PC-3 (cell line): ENCODE measurements around the gene OR5A2. TPM values are rescaled to one million over a fixed set of nuclear protein-coding genes. Genes with fewer than 3 reads are reported as not detected.
"Not testable (repeated sequence)": the region's sequence is repeated elsewhere in the genome, so short reads cannot be mapped to it uniquely, and the experiment has no call there.

ENCODE experiments used
- ATAC-seq: fragments of 200-7000 bp; cut with Tn5 transposase; 2 replicates; pipeline ENCODE4 v1.9.1; 2020; ENCODE audit warnings: mild to moderate bottlenecking, moderate library complexity
- BruUV-seq: library from RNA; stranded (reverse); fragments of 400-500 nt; replicated peaks from 2 replicates; lab custom pipeline; 2021; lab: Mats Ljungman, UMichigan
- CTCF ChIA-PET: fragments of 300-600 bp; sonication (Branson Sonifier 250); formaldehyde crosslinking; loops from one replicate; lab custom pipeline; 2022; ENCODE audit warnings: antibody characterized with exemption; lab: Charles Lee
- POLR2A ChIA-PET: fragments of 300-600 bp; sonication (Branson Sonifier 250); formaldehyde crosslinking; loops from one replicate; lab custom pipeline; 2022; ENCODE audit warnings: antibody characterized with exemption; ENCODE audit not compliant: unreplicated experiment; lab: Charles Lee
- DNase-seq: peaks from one replicate; pipeline ENCODE4 v3.0.0-alpha.2; 2015
- H2AFZ ChIP-seq: fragments of 300-600 bp; sonication (generic); 2 replicates; pipeline ENCODE4 v1.6.0; 2016; ENCODE audit warnings: antibody characterized with exemption, low read length
- H3F3A ChIP-seq: fragments of 300-600 bp; sonication (generic); one replicate; pipeline ENCODE4 v1.6.0; 2017; ENCODE audit warnings: antibody characterized with exemption, low read length, control low read depth, mild to moderate bottlenecking; ENCODE audit not compliant: unreplicated experiment
- H3K27ac ChIP-seq: fragments of 300-600 bp; sonication (generic); 2 replicates; pipeline ENCODE4 v1.5.1; 2016; ENCODE audit warnings: mild to moderate bottlenecking, low read length
- H3K27me3 ChIP-seq: fragments of 300-600 bp; sonication (generic); 2 replicates; pipeline ENCODE4 v1.6.1; 2016; ENCODE audit warnings: low read length, mixed read lengths
- H3K36me3 ChIP-seq: fragments of 300-600 bp; sonication (generic); 2 replicates; pipeline ENCODE4 v1.6.1; 2016; ENCODE audit warnings: low read depth, mixed run types, low read length, mixed read lengths
- H3K4me1 ChIP-seq: fragments of 300-600 bp; sonication (generic); 2 replicates; pipeline ENCODE4 v1.5.1; 2016; ENCODE audit warnings: low read length; ENCODE audit not compliant: insufficient read depth
- H3K4me2 ChIP-seq: fragments of 300-600 bp; sonication (generic); 2 replicates; pipeline ENCODE4 v1.6.0; 2016; ENCODE audit warnings: low read length
- H3K4me3 ChIP-seq: fragments of 300-600 bp; sonication (generic); 2 replicates; pipeline ENCODE4 v1.5.1; 2016; ENCODE audit warnings: mild to moderate bottlenecking, low read length, mixed read lengths
- H3K79me2 ChIP-seq: fragments of 300-600 bp; sonication (generic); 2 replicates; pipeline ENCODE4 v1.6.1; 2017; ENCODE audit warnings: low read length, mixed read lengths
- H3K9ac ChIP-seq: fragments of 300-600 bp; sonication (generic); 2 replicates; pipeline ENCODE4 v1.6.0; 2016; ENCODE audit warnings: mild to moderate bottlenecking, low read length
- H3K9me2 ChIP-seq: fragments of 300-600 bp; sonication (generic); replicated peaks from 2 replicates; pipeline ENCODE4 v1.6.1; 2016; ENCODE audit warnings: mixed run types, low read length, mixed read lengths
- H3K9me3 ChIP-seq: fragments of 300-600 bp; sonication (generic); 2 replicates; pipeline ENCODE4 v1.6.1; 2016; ENCODE audit warnings: low read length, mixed read lengths
- H4K20me1 ChIP-seq: fragments of 300-600 bp; sonication (generic); 2 replicates; pipeline ENCODE4 v1.6.1; 2016; ENCODE audit warnings: low read length, mixed read lengths
- CTCF ChIP-seq: fragments of 300-600 bp; sonication (generic); conservative IDR thresholded peaks from 2 replicates; pipeline ENCODE4 v1.5.1; 2017; ENCODE audit warnings: antibody characterized with exemption, low read depth, mild to moderate bottlenecking, low read length
- EZH2 ChIP-seq: fragments of 300-600 bp; sonication (generic); IDR thresholded peaks from one replicate; pipeline ENCODE4 v1.6.1; 2017; ENCODE audit warnings: antibody characterized with exemption, mild to moderate bottlenecking, low read length; ENCODE audit not compliant: unreplicated experiment
- EZH2phosphoT487 ChIP-seq: fragments of 300-600 bp; sonication (generic); IDR thresholded peaks from 2 replicates; pipeline ENCODE4 v1.6.1; 2018; ENCODE audit warnings: mild to moderate bottlenecking, antibody characterized with exemption, low read length, borderline replicate concordance
- intact Hi-C: fragments of 100-400 bp; cut with micrococcal nuclease; formaldehyde crosslinking; loops from 2 replicates; pipeline ENCODE4 v1.9.0; 2023
- total RNA-seq: library from RNA; depleted of rRNA; stranded (reverse); fragments of >200 nt; gene quantifications from 2 replicates; pipeline ENCODE4 v1.2.3, GENCODE V29; 2014

Gene OR5A2
- total RNA-seq, 1 experiment from 2014 or later = not detected

DNA sequence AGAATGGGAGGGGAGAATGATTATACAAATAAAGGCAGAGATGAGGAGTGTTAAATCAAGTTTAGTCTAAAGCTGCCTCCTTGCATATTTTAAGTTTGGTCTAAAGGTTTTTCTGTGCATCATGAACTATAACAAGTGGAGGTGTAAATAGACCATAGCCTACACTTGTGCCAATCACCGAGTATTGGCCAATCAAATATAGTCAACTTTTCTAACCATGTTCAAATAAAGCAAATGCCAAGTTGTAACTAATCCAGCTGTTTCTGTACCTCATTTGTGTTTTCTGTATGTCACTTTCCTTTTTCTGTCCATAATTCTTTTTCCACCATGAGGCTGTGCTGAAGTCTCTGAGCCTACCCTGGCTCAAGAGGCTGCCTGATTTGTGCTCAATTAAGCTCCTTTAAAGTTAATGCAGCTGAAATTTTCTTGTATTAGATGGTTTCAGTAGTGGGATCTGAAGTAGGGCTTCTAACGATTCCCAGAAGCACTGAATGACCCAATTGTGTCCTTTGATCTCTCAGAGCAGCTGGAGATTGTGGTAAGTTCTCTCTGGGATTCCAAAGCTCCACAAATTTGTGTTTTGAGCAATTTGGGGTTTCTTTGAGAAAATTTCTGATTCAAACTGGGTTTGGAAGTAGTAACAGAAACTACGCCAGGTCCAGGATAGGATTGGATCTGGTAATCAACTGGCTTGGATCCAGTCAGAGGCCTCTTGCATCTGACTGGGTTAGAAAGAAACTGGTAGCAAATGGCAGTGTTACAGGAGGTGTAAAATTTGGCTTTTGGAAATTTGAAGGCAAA is 25.6 kb downstream of the OR5A2 start:
- Histone ChIP-seq H3K79me2 (no peaks in the 10 kb centered on the region), H3K9ac (no peak overlapping the region), H4K20me1 (no peaks in the 10 kb centered on the region), H3K27ac (no peak overlapping the region), H3K4me2 (no peak overlapping the region), H3K9me3 (peaks cover 24% of the 10 kb centered on the region), H2AFZ (no peak overlapping the region), H3K4me1 (no peaks in the 10 kb centered on the region), H3F3A (no peaks in the 10 kb centered on the region), H3K9me2 (no peaks in the 10 kb centered on the region), H3K27me3 (no peaks in the 10 kb centered on the region), H3K4me3 (no peak overlapping the region), H3K36me3 (no peaks in the 10 kb centered on the region)
- no peak for DNase-seq
- CTCF ChIA-PET = no interaction called here
- TF ChIP-seq EZH2phosphoT487 = no peak
- ATAC-seq = no peak
- intact Hi-C loops = no loop called here
- no TSS peak for BruUV-seq
- POLR2A ChIA-PET = no interaction called here

DNA sequence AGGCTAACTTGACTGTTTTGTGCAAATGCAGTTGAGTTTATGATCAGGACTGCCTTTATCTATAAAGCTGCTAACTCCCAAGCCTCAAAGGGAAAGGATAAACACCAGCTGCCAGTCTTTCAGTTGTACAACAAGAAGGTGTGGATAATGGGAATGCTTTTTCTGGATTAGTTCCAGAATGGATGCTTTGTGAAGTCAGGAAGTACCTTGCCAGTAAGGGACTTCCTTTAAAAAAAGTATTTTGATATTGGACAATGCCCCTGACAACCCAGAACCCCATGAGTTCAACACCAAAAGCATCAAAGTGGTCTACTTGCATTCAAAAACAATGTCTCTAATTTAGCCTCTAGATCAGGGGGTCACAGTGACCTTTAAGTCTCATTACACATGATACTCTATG is 32.0 kb downstream of the OR5A2 start:
- Histone ChIP-seq H3F3A (no peaks in the 10 kb centered on the region), H3K27me3 (no peaks in the 10 kb centered on the region), H3K9me2 (no peaks in the 10 kb centered on the region), H3K4me2 (no peak overlapping the region), H3K27ac (no peak overlapping the region), H4K20me1 (no peaks in the 10 kb centered on the region), H3K9ac (no peak overlapping the region), H3K4me3 (no peak overlapping the region), H2AFZ (no peak overlapping the region), H3K79me2 (no peaks in the 10 kb centered on the region), H3K4me1 (no peaks in the 10 kb centered on the region), H3K36me3 (no peaks in the 10 kb centered on the region), H3K9me3 (no peaks in the 10 kb centered on the region)
- DNase-seq (no peak), ATAC-seq (no peak)
- ChIA-PET CTCF (no interaction called here), POLR2A (no interaction called here)
- BruUV-seq = no TSS peak
- no peak for TF ChIP-seq EZH2phosphoT487
- no peak for TF ChIP-seq EZH2
- intact Hi-C loops = no loop called here

GRCh38 chr11:59380263-59381059 is 45.8 kb downstream of the OR5A2 start:
- no TSS peak for BruUV-seq
- no peaks in the 10 kb centered on the region for H3F3A ChIP-seq
- intact Hi-C loops = no loop called here
- H3K27me3 ChIP-seq = no peaks in the 10 kb centered on the region
- ChIA-PET POLR2A (no interaction called here), CTCF (no interaction called here)
- no peak for ATAC-seq
- no peak overlapping the region for H3K4me3 ChIP-seq
- DNase-seq = no peak
- H3K9me3 ChIP-seq = no peaks in the 10 kb centered on the region
- no peak overlapping the region for H3K27ac ChIP-seq
- no peaks in the 10 kb centered on the region for H3K4me1 ChIP-seq
- H4K20me1 ChIP-seq = no peaks in the 10 kb centered on the region
- H3K9me2 ChIP-seq = no peaks in the 10 kb centered on the region
- no peak overlapping the region for H2AFZ ChIP-seq
- TF ChIP-seq CTCF (no peak), EZH2phosphoT487 (no peak), EZH2 (no peak)
- H3K9ac ChIP-seq = no peak overlapping the region
- H3K79me2 ChIP-seq = no peaks in the 10 kb centered on the region
- no peaks in the 10 kb centered on the region for H3K36me3 ChIP-seq
- H3K4me2 ChIP-seq = no peak overlapping the region

DNA sequence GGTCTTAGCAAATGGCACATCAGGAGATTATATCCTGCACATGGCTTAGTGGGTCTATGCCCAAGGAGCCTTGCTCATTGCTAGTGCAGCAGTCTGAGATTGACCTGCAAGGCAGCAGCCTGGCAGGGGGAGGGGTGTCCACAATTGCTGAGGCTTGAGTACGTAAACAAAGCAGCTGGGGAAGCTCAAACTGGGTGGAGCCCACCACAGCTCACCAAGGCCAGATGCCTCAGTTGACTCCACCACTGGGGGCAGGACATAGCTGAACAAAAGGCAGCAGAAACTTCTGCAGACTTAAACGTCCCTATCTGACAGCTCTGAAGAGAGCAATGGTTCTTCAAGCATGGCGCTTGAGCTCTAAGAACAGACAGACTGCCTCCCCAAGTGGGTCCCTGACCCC is 53.9 kb downstream of the OR5A2 start:
- H3K4me1 ChIP-seq, CTCF ChIA-PET, H3K27ac ChIP-seq, H2AFZ ChIP-seq, H4K20me1 ChIP-seq, DNase-seq, H3K27me3 ChIP-seq, POLR2A ChIA-PET, intact Hi-C loops, H3K4me2 ChIP-seq, H3K79me2 ChIP-seq, H3K9ac ChIP-seq, BruUV-seq, H3F3A ChIP-seq, H3K9me2 ChIP-seq, H3K4me3 ChIP-seq, ATAC-seq, H3K36me3 ChIP-seq: not testable (repeated sequence)
- peaks cover 11% of the 10 kb centered on the region for H3K9me3 ChIP-seq
